Measurements from ENCODE around the gene MAP7.
"Not testable (repeated sequence)": the region's sequence is repeated elsewhere in the genome, so short reads cannot be mapped to it uniquely, and the experiment has no call there.

Gene MAP7

GRCh38 chr6:136318676-136319075 is 231.5 kb downstream of the MAP7 start:
- DNase-seq (ENCODE audit: insufficient read length) (no peak), FAIRE-seq (no peak)
- TF ChIP-seq POLR2A (IDR thresholded peaks at IDR 0.05; ENCODE audit: low read depth, low read length) (no peak), POLR2AphosphoS5 (IDR thresholded peaks at IDR 0.05; ENCODE audit: low read depth, low read length) (no peak), TAF1 (IDR thresholded peaks at IDR 0.05; ENCODE audit: borderline replicate concordance, low read depth, low read length) (no peak)

- FAIRE-seq (no peak), DNase-seq (ENCODE audit: insufficient read length) (no peak)
- TF ChIP-seq POLR2A (IDR thresholded peaks at IDR 0.05; ENCODE audit: low read depth, low read length) (no peak), TAF1 (IDR thresholded peaks at IDR 0.05; ENCODE audit: borderline replicate concordance, low read depth, low read length) (no peak), POLR2AphosphoS5 (IDR thresholded peaks at IDR 0.05; ENCODE audit: low read depth, low read length) (no peak)
Observed at GRCh38 chr6:136317971-136318370, 232.3 kb downstream of the MAP7 start.

GRCh38 chr6:136317021-136317694 is 233.1 kb downstream of the MAP7 start:
- FAIRE-seq = peak; percentile 87
- DNase-seq (ENCODE audit: insufficient read length) = no peak
- no peak for TF ChIP-seq POLR2AphosphoS5 (IDR thresholded peaks at IDR 0.05; ENCODE audit: low read depth, low read length)
- TF ChIP-seq TAF1 (IDR thresholded peaks at IDR 0.05; ENCODE audit: borderline replicate concordance, low read depth, low read length) = no peak
- no peak for TF ChIP-seq POLR2A (IDR thresholded peaks at IDR 0.05; ENCODE audit: low read depth, low read length)

GRCh38 chr6:136315594-136315993 is 234.6 kb downstream of the MAP7 start:
- no peak for DNase-seq (ENCODE audit: insufficient read length)
- no peak for TF ChIP-seq POLR2AphosphoS5 (IDR thresholded peaks at IDR 0.05; ENCODE audit: low read depth, low read length)
- TF ChIP-seq TAF1 (IDR thresholded peaks at IDR 0.05; ENCODE audit: borderline replicate concordance, low read depth, low read length) = no peak
- no peak for TF ChIP-seq POLR2A (IDR thresholded peaks at IDR 0.05; ENCODE audit: low read depth, low read length)
- FAIRE-seq = no peak

DNA sequence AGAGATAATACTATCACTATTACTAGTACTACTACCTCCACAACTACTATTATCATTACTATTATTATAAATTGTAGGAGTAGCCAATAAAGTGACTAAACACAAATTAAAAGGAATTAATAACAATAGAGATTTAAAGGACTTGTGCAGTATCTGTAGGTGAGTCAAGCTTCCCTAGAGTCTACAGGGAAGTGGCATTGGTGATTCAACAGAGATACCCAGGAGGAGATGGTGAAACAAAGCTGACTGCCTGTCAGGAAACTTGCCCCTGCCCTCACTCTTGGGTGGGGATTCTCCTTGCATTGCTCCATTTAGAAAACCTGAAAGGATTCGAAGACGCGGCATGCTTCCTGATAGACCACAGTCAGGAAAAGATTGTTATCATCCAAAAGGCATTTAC is 237.2 kb downstream of the MAP7 start:
- DNase-seq (ENCODE audit: insufficient read length) (no peak), FAIRE-seq (no peak)
- no peak for TF ChIP-seq POLR2AphosphoS5 (IDR thresholded peaks at IDR 0.05; ENCODE audit: low read depth, low read length)
- TF ChIP-seq POLR2A (IDR thresholded peaks at IDR 0.05; ENCODE audit: low read depth, low read length) = no peak
- TF ChIP-seq TAF1 (IDR thresholded peaks at IDR 0.05; ENCODE audit: borderline replicate concordance, low read depth, low read length) = no peak

GRCh38 chr6:136309729-136310311 is 240.4 kb downstream of the MAP7 start:
- TF ChIP-seq TAF1 (IDR thresholded peaks at IDR 0.05; ENCODE audit: borderline replicate concordance, low read depth, low read length) = no peak
- TF ChIP-seq POLR2A (IDR thresholded peaks at IDR 0.05; ENCODE audit: low read depth, low read length) = no peak
- FAIRE-seq = no peak
- no peak for DNase-seq (ENCODE audit: insufficient read length)

DNA sequence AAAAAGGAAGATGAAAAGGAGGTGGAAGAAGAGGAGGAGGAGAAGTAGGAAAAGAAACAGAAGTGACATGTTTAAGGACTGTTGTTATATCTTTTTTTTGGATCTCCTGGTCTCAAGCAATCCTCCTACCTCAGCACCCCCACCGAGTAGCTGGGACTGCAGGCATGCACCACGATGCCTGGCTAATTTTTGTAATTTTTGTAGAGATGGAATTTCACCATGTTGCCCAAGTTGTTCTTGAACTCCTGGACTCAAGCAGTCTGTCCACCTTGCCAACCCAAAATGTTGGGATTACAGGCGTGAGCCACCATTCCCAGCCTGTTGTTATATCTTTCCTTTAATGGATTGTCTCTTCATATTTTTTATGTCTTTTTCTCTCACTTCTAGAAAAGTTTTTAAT is 241.1 kb downstream of the MAP7 start:
- TF ChIP-seq TAF1 (IDR thresholded peaks at IDR 0.05; ENCODE audit: borderline replicate concordance, low read depth, low read length) (no peak), POLR2A (IDR thresholded peaks at IDR 0.05; ENCODE audit: low read depth, low read length) (no peak)
- FAIRE-seq = no peak
- DNase-seq (ENCODE audit: insufficient read length) = no peak

GRCh38 chr6:136308469-136308868 is 241.8 kb downstream of the MAP7 start:
- FAIRE-seq; DNase-seq (ENCODE audit: insufficient read length): not testable (repeated sequence)

DNA sequence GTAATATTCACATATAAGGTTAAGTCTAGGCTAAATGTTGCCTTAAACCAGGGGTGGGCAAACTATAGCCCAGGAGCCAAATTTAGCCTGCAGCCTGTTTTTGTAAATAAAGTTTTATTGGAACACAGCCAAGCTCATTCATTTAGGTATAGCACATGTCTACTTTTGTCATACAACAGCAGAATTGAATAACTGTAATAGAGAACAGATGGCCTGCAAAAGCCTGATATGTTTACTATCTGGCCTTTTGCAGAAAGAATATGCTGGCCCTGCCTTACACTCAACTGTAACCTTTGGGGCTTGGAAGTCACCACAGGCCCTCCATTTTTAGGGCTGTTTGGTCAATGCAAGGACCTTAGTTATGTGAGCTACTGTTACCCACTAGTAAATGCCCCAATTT is 242.9 kb downstream of the MAP7 start:
- no peak for FAIRE-seq
- no peak for DNase-seq (ENCODE audit: insufficient read length)
- TF ChIP-seq POLR2AphosphoS5 (IDR thresholded peaks at IDR 0.05; ENCODE audit: low read depth, low read length) = no peak
- TF ChIP-seq POLR2A (IDR thresholded peaks at IDR 0.05; ENCODE audit: low read depth, low read length) = no peak
- TF ChIP-seq TAF1 (IDR thresholded peaks at IDR 0.05; ENCODE audit: borderline replicate concordance, low read depth, low read length) = no peak

DNA sequence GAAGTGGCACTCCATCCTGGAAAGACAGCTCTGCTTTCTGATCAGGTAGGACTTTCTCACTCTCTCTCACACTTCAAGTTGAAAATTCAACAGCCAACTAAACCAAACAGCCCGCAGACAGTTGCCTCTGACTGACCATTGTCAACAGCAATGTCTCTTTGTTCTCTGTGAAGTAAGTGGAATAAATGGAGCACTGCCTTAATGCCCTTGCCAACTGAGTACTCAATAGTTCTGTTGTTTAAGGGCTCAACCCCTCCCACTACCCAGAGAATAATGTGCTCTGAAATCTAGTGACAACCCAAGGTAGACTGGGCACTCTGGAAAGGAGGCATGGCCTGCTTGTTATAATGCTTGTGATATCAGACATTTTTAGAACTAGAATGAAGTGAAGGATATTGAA is 243.8 kb downstream of the MAP7 start:
- DNase-seq (ENCODE audit: insufficient read length) (no peak), FAIRE-seq (no peak)
- TF ChIP-seq TAF1 (IDR thresholded peaks at IDR 0.05; ENCODE audit: borderline replicate concordance, low read depth, low read length) = no peak
- TF ChIP-seq POLR2A (IDR thresholded peaks at IDR 0.05; ENCODE audit: low read depth, low read length) = no peak
- no peak for TF ChIP-seq POLR2AphosphoS5 (IDR thresholded peaks at IDR 0.05; ENCODE audit: low read depth, low read length)

DNA sequence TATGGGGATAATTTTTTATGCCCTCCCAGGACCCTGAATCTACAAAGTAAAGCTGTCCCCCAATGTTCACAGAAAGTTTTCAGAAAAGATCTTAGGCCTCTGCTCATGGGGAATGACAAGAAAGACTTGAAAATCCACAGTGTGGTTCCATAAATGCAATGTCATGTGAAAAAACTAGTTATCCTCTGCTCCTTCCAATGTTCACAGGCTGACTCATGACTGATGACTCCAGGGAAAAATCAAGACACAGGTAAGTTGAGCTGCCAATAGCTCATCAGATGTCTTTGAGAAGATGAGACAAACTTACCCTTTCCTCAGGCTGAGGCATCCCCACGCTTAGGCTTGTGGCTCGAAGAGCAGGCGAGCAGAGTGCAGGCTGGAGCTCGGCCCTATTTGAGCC is 245.8 kb downstream of the MAP7 start:
- no peak for FAIRE-seq
- TF ChIP-seq POLR2AphosphoS5 (IDR thresholded peaks at IDR 0.05; ENCODE audit: low read depth, low read length) = no peak
- TF ChIP-seq POLR2A (IDR thresholded peaks at IDR 0.05; ENCODE audit: low read depth, low read length) = no peak
- no peak for TF ChIP-seq TAF1 (IDR thresholded peaks at IDR 0.05; ENCODE audit: borderline replicate concordance, low read depth, low read length)
- no peak for DNase-seq (ENCODE audit: insufficient read length)

DNA sequence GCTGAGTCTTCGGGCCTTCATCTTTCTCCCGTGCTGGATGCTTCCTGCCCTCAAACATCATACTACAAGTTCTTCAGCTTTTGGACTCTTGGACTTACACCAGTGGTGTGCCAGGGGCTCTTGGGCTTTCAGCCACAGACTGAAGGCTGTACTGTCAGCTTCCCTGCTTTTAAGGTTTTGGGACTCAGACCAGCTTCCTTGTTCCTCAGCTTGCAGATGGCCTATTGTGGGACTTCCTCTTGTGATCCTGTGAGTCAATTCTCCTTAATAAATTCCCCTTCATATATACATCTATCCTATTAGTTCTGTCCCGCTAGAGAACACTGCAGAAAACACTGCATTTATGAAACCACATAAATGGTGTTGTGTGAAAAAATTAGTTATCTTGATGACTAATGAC is 246.7 kb downstream of the MAP7 start:
- FAIRE-seq (no peak), DNase-seq (ENCODE audit: insufficient read length) (no peak)
- no peak for TF ChIP-seq POLR2A (IDR thresholded peaks at IDR 0.05; ENCODE audit: low read depth, low read length)
- TF ChIP-seq POLR2AphosphoS5 (IDR thresholded peaks at IDR 0.05; ENCODE audit: low read depth, low read length) = no peak
- no peak for TF ChIP-seq TAF1 (IDR thresholded peaks at IDR 0.05; ENCODE audit: borderline replicate concordance, low read depth, low read length)

All from GM12892 (cell line).